Activated B cell treated with CpG ODN at 0.5 μM for 24 hours (primary cell): ENCODE results near the gene GNAL. TPM values are rescaled to one million over a fixed set of nuclear protein-coding genes. Genes with fewer than 3 reads are reported as not detected.

Experiments used
- ATAC-seq: fragments of 200-7000 bp; cut with Tn5 transposase; one replicate; pipeline ENCODE4 v1.10.0; 2021; ENCODE audit warnings: low read depth, mild to moderate bottlenecking, moderate library complexity
- CTCF ChIA-PET: fragments of 350-600 bp; sonication (Branson Sonifier 250); formaldehyde crosslinking; loops from one replicate; lab custom pipeline; 2021; ENCODE audit warnings: antibody characterized with exemption; lab: Charles Lee
- POLR2A ChIA-PET: fragments of 350-600 bp; sonication (Branson Sonifier 250); formaldehyde crosslinking; loops from one replicate; lab custom pipeline; 2021; ENCODE audit warnings: antibody characterized with exemption; lab: Charles Lee
- DNase-seq: peaks from one replicate; pipeline ENCODE4 v3.0.0; 2022
- H3K27ac Mint-ChIP-seq: one replicate; pipeline ENCODE4 v1.8.0; 2020; ENCODE audit warnings: mixed read lengths
- H3K27me3 Mint-ChIP-seq: one replicate; pipeline ENCODE4 v1.8.0; 2021; ENCODE audit warnings: mixed read lengths
- H3K36me3 Mint-ChIP-seq: one replicate; pipeline ENCODE4 v1.8.0; 2021; ENCODE audit warnings: low read depth, mixed read lengths
- H3K4me1 Mint-ChIP-seq: one replicate; pipeline ENCODE4 v1.8.0; 2021; ENCODE audit warnings: mixed read lengths
- H3K4me3 Mint-ChIP-seq: one replicate; pipeline ENCODE4 v1.8.0; 2020; ENCODE audit warnings: mild to moderate bottlenecking, mixed read lengths
- H3K9me3 Mint-ChIP-seq: one replicate; pipeline ENCODE4 v1.8.0; 2020; ENCODE audit warnings: mixed read lengths
- intact Hi-C: fragments of 100-400 bp; cut with micrococcal nuclease; formaldehyde crosslinking; loops from one replicate; pipeline ENCODE4 v1.15.1; 2024
- total RNA-seq: library from RNA; stranded (reverse); gene quantifications from 2 replicates; pipeline ENCODE4 v1.2.3, GENCODE V29; 2022
- TF ChIP-seq, protein P1 (sequence below): fragments of 200-600 bp; IDR thresholded peaks from one replicate; pipeline ENCODE4 v1.8.0; 2022; ENCODE audit warnings: antibody characterized with exemption, mild to moderate bottlenecking

GNAL gene
- total RNA-seq, 1 donor from 2014 or later = not detected

DNA sequence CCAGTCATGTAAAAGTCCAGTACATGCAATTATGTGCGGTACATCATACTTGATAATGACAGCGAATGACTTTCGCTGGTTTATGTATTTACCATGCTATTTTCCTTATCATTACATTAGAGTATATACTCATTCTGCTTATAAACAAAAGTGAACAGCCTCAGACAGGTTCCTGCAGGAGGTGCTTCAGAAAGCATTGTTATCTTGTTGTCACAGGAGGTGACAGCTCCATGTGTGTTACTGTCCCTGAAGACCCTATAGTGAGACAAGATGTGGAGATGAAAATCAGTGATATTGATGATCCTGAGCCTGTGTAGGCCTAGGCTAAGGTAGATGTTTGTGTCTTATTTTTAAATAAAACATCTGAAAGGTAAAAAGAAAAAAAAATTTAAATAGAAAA lies 234.4 kb downstream of the GNAL start:
- TF ChIP-seq, protein P1, sequence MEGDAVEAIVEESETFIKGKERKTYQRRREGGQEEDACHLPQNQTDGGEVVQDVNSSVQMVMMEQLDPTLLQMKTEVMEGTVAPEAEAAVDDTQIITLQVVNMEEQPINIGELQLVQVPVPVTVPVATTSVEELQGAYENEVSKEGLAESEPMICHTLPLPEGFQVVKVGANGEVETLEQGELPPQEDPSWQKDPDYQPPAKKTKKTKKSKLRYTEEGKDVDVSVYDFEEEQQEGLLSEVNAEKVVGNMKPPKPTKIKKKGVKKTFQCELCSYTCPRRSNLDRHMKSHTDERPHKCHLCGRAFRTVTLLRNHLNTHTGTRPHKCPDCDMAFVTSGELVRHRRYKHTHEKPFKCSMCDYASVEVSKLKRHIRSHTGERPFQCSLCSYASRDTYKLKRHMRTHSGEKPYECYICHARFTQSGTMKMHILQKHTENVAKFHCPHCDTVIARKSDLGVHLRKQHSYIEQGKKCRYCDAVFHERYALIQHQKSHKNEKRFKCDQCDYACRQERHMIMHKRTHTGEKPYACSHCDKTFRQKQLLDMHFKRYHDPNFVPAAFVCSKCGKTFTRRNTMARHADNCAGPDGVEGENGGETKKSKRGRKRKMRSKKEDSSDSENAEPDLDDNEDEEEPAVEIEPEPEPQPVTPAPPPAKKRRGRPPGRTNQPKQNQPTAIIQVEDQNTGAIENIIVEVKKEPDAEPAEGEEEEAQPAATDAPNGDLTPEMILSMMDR = no peak
- POLR2A ChIA-PET = no interaction called here
- Mint-ChIP-seq H3K27ac (no peak overlapping the region), H3K4me1 (peaks cover 2% of the 10 kb centered on the region), H3K36me3 (no peaks in the 10 kb centered on the region), H3K4me3 (no peak overlapping the region), H3K27me3 (peaks cover 6% of the 10 kb centered on the region), H3K9me3 (no peaks in the 10 kb centered on the region)
- intact Hi-C loops = no loop called here
- DNase-seq (no peak), ATAC-seq (no peak)
- CTCF ChIA-PET = interaction anchor here (1.1 kb wide), 1 partner anchor 14 kb away, joined by 4 read pairs; no protein-coding TSS in a partner anchor

DNA sequence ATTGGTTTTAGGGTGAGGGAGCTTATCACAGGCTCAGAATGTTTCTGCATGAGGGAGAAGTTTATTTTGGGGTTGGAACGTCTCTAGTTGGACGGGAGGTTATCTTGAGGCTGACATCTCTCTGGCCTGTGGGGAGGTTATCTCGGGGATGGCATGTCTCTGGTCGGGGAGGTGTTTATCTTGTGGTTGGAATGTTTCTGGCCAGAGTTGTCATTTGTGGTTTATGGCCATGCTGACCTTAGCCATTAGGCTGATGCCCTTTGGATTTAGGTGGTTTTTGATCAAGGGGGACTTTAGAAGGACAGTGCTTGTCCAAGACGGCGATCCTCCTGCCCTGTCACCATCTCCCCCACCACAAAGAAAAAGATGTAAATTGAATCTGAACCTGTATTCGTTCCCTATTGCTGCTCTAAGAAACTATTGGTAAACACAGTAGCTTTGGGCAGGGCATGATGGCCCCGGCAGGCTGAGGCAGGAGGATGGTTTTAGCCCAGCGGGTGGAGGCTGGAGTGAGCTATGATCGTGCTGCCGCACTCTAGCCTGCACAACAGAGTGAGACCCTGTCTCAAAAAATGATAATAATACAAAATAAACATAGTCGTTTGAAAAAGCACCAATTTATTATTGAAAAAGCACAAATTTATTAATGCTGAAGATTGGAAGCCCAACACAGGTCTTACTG lies 236.9 kb downstream of the GNAL start:
- ATAC-seq (no peak), DNase-seq (no peak)
- TF ChIP-seq, protein P1 = no peak
- H3K9me3 Mint-ChIP-seq = no peaks in the 10 kb centered on the region
- peaks cover 6% of the 10 kb centered on the region for H3K27me3 Mint-ChIP-seq
- intact Hi-C loops = no loop called here
- H3K4me1 Mint-ChIP-seq = peaks cover 2% of the 10 kb centered on the region
- no peak overlapping the region for H3K4me3 Mint-ChIP-seq
- ChIA-PET POLR2A (no interaction called here), CTCF (interaction anchor here (1.0 kb wide), 1 partner anchor 12 kb away, joined by 3 read pairs; no protein-coding TSS in a partner anchor)
- no peak overlapping the region for H3K27ac Mint-ChIP-seq
- no peaks in the 10 kb centered on the region for H3K36me3 Mint-ChIP-seq

DNA sequence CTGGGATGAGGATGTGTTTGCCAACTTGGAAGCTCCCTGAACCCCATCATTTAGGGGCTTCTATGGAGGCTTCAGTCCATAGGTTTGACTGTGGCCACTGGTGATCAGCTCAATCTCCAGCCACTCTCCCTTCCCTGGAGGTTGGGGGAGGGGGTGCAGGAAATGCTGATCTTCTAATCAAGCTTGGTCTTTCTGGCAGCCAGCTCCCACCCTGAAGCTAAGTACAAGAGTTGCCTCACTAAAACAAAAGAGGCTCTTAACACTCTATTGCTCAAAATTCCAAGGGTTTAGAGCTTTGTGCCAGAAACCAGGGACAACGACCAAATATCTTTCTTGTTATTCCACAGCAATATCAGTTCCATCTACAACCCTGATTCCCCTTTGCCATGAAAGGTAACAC lies 238.4 kb downstream of the GNAL start:
- ChIA-PET POLR2A (no interaction called here), CTCF (interaction anchor here (0.8 to 1.2 kb wide), 2 partner anchors 10 to 67 kb away, joined by 3 to 4 read pairs; no protein-coding TSS in a partner anchor)
- DNase-seq (no peak), ATAC-seq (no peak)
- Mint-ChIP-seq H3K27me3 (peaks cover 6% of the 10 kb centered on the region), H3K27ac (no peak overlapping the region), H3K4me1 (no peaks in the 10 kb centered on the region), H3K9me3 (no peaks in the 10 kb centered on the region), H3K4me3 (no peak overlapping the region), H3K36me3 (no peaks in the 10 kb centered on the region)
- intact Hi-C loops = no loop called here
- TF ChIP-seq, protein P1 = no peak

DNA sequence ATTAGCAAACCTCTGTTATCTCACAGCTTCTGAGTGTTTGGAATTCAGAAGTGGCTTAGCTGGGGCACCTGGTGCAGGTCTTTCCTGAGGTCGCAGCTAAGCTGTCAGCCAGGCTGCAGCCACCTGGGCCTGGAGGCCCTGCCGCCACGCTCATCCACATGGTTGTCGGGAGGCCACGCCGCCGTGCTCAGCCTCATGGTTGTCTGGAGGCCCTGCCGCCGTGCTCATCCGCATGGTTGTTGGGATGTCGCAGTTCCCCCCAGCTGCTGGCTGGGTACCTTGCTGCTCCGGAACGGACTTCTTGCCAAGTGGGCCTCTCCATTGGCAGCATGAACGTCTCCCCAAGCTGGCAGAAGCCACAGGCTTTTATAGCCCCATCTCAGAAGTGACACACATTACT lies 243.3 kb downstream of the GNAL start:
- ATAC-seq = no peak
- ChIA-PET POLR2A (interaction anchor here (0.9 kb wide), 1 partner anchor 11 kb away, joined by 3 read pairs; no protein-coding TSS in a partner anchor), CTCF (interaction anchor here (2.4 kb wide), 1 partner anchor 63 kb away, joined by 12 read pairs; no protein-coding TSS in a partner anchor)
- no peaks in the 10 kb centered on the region for H3K9me3 Mint-ChIP-seq
- no peak overlapping the region for H3K4me3 Mint-ChIP-seq
- peaks cover 3% of the 10 kb centered on the region for H3K27me3 Mint-ChIP-seq
- no peak for DNase-seq
- intact Hi-C loops = no loop called here
- TF ChIP-seq, protein P1 = no peak
- no peaks in the 10 kb centered on the region for H3K4me1 Mint-ChIP-seq
- no peak overlapping the region for H3K27ac Mint-ChIP-seq
- no peaks in the 10 kb centered on the region for H3K36me3 Mint-ChIP-seq

Other genes starting within 250 kb of the GNAL start
- not detected in 2 replicates for gene SLC35G4, start 79.7 kb upstream of the GNAL start, total RNA-seq
- 28.5 and 29.4 TPM in 2 replicates for gene CHMP1B, start 162.1 kb downstream of the GNAL start, total RNA-seq
- gene MPPE1, start 219.1 kb downstream of the GNAL start, total RNA-seq = 39.0 and 52.9 TPM in 2 replicates